NCI-H146 treated with DMSO at 0.1 percent for 48 hours (cell line): ENCODE data around the gene COL5A1.

Source experiments
- DNase-seq: peaks from one replicate; lab custom pipeline; 2025; ENCODE audit not compliant: unreplicated experiment; lab: John Stamatoyannopoulos, UW

Gene COL5A1

DNA sequence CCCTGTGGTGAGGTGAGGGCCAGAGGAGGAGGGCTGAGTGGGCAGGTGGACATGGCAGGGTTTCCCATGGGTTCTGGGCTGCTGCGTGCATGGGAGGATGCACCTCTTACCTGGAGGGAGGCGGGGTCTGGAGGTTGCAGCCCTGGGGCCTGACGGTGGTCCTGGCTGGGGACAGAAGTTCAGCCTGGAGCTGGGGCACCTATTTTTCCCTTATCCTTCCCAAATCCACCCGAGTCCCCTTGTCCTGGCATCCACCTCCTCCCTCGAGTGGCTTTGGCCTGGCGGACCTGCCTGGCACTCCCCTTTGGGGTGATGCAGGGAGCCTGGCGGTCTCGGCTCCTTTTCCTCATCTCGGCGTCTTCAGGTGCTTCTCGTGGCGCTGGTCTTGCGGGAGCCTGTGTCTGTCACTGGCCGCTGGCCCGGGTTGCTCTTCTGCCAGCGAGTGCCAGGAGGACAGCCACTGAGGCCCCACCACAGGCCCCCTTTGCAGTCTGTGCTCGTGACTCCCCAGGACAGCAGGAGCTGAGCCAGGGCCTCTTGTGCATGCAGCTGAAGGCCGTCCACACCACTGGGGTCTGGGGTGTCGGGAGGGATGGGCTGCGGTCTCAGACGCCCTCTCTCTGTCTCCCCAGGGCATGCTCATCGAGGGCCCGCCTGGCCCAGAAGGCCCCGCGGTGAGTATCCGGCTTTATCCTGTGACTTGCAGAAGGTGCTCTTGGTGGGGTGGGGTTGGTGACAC is 96.4 kb downstream of the COL5A1 start:
- no peak for DNase-seq

DNA sequence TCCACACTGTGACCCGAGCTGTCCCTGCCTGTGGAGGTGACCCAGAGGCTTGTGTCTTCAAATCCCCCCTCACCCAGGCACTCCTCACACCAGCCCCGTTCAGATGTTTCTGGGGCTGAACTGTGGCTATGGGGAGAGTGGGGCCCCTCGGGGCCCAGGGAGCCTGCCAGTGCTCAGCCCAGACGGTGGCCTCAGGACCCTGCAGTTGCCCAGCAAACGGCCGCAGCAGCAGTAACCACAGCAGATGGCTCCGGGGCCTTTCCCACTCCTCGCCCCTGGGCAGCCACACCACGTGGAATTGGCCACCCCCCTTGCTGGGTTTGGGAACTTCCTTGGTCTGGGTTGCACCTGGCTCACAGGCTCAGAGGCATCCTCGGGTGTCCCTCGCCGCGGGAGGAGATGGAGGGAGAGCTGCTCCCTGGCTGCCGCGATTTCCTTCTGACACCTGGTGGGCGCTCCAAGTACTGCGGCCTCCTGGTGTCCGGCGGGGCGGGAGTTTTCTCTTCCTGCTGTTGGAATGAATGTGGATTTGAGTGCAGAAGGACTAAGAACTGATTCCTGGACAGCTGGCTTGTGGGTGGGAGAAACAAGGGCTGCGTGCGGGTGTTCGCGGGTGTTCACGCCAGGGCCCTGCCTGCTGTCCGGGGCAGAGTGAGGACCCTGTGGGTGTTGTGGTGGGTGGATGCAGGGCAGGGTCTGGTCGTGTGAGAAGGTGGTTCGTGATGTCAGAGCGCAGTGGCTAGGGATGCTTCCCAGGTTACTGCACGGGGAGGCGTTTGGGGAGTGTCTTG is 97.5 kb downstream of the COL5A1 start:
- DNase-seq, result no peak

DNA sequence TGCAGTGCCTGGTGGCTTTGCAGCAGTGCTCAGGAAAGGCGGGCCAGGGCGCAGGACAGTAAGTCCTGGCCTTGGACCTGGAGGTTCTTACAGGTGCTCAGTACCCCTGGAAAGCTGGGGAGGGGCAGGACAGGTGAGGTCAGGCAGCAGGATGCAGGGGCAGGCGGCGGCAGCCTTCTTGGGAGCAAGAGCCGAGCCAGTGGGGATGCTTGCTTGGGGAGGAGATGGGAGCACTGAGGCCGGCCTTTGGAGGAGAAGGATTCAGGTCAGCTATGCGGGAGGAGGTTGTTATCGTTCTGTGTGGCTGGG is 98.0 kb downstream of the COL5A1 start:
- DNase-seq, result no peak

DNA sequence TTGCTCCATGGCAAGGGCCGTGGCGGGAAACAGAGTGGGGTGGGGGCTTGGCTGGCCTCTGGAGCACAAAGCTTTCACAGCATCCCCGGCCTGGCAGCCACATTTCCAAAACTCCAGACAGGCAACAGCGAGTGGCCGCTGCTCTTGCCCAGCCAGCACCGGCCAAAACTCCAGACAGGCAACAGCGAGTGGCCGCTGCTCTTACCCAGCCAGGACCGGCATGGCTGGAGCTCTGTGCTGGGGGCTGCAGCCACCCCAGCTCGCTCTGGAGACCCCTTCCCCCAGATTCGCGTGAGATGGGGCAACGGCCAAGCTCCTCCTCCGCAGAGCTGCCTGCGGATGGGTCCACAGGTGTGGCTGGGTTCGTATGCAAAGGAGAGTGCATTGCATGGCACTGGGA is 98.5 kb downstream of the COL5A1 start:
- no peak for DNase-seq

DNA sequence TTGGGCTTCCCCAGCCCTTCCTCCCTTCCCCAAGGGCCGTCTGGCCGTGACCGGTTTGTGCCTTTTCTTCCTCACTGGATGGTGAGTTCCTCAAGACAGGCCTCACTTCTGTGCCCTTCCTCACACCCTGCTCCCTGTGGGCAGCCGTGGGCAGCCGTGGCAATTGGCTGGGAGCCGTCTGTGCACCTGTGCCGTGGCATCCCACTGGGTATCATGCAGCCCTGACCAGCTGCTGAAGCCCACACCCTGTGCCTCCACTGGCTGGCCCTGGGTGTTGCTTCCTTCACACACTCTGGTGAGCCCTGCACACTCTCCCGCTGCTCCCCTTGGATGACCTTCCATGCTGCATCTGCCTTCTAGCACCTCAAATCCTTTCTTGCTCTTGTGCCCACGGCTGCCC is 100.2 kb downstream of the COL5A1 start:
- DNase-seq, result no peak

DNA sequence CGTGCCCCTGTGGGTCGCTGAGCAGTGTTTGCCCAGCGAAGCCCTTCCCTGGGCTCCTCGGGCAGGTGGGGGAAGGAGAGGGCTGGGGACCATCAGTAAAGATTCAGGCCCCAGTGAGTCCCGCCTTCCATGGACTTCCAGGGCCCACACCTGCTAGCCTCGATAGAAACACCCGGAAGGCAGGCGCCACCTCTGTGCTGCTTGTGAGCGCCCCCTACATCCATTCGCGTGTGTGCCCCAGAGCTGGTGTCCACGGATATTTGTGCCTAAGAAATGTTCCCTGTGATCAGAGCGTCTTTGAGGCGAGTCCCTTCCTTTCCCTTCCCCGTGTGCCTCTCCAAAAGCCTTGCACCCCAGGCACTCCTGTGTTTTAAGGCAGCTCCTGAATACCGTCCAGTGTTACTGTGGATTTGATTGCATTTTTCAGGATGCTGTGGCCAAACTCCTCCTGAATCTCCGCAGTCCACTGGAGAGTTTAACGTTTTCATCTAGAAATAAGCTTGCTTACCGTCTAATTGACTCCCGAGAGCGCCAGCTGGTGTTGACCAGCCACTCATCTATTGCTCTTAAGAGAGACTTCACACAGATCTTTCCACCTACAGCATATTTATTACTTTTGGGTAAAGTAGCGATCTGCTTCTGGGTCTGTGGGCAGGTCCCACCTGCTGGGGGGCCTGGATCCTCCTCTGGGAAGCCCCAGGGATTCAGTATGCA is 101.4 kb downstream of the COL5A1 start:
- DNase-seq, result no peak

DNA sequence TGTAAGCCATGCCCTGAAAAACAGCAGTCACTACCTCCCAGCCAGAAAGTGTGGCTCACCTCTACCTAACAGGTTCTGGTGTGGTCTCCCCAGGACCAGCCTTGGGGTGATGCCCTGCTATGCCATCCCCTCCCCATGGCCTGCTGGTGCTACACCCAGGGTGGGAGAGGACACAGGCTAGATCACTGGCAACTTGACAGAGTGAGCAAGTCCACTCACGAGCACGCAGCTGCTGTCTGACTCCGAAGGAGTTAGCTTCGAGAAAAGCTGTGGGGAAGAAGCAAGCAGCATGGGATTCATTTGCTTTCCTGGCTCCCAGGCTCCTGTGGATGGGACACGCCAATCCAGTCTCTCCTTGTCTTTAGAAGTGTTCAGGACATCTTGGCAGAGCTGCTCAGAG is 102.2 kb downstream of the COL5A1 start:
- no peak for DNase-seq

DNA sequence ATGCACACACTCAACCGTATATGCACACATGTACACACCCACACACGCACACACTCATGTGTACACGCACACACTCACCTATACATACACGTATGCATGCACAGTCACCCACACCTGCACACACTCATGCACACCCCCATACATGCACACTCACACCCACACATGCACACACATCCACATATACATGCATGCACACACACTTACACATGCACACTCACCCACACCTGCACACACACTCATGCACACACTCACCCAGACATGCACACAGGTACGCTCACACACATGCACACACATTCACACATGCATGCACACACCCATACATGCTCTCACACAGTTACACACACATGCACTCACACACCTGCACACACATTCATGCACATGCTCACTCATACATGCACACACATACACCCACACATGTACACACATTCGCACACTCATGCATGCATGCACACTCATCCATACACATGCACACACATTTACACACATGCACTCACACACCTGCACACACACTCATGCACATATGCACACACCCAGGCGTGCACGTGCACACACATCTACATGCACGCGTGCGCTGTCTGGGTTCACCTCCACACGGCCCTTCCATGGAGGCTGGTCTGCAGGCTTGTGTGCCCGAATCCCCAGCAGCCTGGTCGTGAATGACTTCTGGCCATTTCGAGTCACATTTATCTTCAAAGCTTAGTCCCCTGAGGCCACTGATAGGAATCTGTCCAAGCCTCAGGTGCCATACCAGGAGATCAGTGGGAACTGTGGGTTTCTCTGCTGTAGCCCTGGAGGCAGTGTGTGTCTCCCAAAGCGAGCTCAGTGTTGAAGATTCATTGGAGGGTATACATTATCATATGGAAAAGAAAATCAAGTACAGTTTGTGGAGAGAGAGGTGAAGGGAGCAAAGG is 103.0 kb downstream of the COL5A1 start:
- DNase-seq, result no peak

DNA sequence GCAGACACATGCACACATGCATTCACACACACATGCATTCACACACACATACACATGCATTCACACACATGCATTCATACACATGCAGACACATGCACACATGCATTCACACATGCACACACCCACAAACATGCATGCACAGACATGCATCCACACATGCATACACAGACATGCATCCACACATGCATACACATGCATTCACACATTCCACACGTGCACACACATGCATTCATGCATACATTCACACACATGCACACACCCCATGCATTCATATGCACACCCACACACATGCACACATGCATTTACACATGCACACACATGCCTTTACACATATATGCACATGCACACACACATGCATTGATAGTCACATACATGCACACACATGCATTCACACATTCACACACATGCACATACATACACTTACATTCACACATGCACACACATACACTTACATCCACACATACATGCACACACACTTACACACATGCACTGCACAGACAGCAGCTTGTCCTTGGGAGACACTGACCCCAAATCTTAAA is 106.4 kb downstream of the COL5A1 start:
- no peak for DNase-seq

DNA sequence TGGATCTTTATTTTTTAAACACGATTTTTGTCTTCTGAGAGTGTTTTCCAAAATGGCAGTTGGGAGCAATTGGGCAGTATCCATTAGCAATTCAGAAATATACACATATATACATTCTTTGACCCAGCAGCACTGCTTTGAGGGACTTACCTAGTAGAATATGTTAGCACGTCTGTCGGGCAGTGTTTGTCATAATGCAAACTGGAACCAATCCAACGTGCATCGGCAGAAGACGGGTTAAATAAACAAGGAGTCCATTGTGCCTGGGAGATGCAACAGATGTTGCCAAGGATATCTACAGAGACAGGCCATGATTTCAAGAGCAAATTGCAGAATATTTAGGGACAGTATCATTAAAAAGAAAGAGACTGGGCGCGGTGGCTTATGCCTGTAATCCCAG is 107.0 kb downstream of the COL5A1 start:
- DNase-seq, result no peak

DNA sequence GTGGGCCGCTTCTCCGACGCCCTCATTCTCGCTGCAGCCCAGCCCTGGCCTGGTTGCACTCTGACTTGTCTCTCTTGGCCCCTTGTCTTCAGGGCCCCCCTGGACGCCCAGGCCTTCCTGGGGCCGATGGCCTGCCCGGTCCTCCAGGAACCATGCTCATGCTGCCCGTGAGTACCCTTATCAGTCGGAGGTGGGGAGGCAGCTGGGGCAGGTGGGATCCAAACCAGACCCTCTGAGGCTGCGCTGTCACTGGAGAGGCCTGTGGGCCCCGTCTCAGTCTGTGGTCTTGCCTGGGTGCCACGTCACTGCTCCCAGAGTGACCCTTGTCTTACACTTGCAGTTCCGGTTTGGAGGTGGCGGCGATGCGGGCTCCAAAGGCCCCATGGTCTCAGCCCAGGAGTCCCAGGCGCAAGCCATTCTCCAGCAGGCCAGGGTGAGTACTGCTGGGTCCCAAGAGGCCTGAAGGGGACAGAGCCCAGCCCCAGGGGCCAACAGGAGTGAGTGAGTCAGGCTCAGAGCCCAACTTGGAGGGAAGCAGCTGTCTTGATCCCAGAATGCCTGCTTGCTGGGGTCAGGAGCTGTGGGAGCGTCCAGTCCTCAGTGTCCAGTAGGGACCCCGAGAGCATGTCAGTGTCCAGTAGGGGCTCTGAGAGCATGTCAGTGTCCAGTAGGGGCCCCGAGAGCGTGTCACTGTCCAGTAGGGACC is 109.0 kb downstream of the COL5A1 start:
- no peak for DNase-seq

DNA sequence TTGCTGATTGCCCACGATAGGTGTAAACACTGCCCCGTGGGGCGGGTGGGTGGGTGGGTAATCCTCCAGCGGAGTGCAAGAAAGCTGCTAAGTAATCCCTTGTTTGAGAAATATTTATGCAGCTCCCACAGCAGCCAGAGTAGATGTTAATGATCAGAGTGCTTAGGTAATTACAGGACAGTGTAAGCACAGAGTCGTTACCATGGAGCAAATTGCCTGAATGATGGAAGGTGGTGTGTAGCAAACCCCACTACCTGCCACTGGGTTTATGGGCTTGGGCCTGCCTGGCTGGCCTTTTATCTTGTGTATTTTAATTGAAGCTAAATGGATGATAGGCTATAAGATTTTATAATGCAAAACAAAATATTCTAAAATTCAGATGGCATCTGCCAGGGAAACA is 110.0 kb downstream of the COL5A1 start:
- DNase-seq, result no peak

DNA sequence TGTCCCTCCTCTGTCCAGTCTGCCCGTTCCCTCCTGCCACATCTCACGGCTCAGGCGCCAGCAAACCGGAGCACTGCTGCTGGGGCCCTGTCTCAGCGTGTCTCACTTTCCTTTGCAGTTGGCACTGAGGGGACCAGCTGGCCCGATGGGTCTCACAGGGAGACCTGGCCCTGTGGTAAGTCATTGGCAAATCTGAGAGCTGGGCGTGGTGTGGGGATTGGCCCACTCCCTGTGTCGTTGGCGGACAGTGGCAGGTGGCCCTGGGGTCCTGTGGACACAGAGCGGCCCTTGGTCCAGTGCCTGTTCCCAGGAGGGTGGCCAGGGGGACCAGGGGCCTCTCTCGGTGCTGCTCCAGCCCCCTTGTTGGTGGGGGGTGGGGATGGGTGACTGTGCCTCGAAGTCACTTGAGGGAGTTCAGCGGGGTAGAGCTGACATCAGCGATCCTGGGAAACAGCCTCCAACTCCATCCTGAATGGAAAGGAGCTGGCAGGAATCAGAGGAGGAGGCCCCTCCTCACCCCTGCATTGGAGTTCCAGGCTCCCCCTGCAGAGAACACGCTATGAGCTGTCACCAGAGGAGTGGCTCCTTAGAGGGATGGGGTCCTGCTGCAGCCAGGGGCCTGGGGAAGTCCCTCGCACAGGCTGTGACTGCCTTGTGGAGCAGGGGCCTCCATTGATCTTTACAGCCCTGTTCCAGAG is 111.0 kb downstream of the COL5A1 start:
- no peak for DNase-seq

DNA sequence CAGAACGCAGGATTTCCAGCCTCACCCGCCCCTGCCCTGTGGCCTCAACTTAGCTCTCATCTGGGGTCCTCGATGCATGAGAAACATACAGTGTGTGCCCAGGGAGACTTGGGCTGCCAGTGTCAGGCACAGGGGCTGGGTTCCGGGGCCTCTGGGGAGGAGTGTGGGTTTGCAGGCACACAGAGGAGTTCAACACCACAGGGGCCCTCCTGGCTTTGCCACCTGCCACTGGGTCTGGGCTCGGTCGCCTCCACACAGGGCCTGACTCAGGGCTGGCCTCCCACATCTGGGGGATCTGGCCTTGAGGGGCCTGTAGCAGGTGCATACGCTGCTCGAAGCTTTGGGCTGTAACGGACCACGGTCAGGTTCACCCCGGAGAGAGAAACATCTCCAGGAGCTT is 111.6 kb downstream of the COL5A1 start:
- DNase-seq, result no peak

DNA sequence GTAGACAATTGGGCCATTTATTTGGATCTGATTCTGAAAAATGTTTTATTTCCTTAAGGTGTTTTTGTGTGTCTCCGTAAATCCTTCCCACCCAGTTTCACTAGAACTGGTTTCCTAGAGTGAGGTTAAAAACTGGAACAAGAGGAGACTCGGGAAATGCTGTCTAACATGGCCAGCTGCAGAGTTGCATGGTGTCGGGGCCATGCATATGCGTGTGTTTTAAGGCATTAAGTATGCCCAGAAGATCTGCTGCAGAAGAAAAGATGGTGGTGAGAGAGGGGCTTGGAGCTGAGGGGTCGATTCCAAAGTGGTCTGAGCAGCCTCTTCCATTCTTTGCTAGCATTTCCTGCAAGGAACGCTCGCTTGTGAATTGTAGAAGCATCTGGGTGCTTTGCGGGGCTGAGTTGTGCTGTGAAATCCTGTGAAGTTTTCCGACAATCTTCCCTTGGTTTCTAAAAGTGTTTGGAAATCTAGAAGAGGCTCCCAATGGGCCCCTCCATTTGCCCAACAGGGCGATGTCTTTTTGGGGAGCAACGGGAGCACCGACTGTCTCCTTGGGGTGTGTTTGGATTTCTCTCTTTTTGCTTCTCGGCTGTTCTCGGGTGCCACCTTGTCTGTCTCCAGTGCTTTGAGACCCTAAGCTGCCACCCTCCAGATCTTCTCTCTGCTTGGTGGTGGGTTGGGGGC is 113.8 kb downstream of the COL5A1 start:
- DNase-seq, result no peak

DNA sequence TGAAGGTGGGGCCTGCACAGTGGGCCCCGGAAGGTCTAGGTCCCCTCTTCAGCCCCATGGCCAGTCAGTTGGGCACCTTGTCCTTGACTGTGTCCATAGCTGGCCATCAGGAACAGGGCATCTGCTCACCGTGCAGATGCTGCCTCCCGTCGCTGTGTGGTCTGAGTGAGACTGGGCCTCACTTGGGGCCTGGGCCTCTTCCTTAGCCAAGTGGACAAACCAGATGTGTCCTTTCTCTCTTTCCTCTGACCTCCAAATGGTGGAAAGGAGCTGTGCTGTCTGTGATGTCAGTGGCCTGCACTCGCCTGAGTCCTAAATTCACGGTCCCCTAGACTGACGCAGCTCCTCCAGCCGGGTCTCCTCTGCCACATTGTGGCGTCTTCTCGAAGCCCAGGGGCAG is 114.5 kb downstream of the COL5A1 start:
- DNase-seq, result no peak

DNA sequence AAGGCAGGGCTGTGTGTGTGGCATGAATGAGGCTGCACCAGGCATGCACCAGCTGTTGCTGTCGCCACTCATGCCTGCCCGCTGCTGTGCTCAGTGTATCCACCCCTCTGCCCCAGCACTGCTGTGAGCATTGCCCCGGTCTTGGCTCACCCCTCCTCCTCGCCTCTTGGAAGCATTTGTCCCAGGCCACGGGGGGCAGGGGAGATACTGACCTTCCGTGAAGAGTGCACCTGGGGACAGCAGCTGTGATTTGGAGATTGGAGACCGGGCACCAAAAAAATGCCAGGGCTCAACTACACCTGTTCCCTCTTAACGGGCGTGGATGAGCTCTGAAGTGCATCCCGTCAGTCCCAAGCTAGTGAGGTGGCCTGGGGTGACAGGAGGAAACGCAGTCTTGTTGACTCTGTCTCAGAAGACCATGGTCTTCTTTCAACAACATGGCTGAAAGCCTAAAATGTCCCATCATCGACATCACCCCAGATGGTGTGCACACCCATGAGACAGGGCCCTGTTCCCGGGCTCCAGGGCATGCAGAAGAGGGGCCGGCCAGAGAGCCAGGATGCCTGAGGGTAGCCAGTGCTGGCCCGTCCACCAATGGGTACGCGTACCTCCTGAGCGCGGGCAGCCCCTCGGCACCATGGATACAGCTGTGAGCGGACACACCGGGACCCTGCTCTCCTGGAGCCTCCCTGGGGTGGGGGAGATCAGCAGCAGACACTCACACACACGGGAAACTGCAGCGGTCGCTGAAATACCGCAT is 115.8 kb downstream of the COL5A1 start:
- DNase-seq, result no peak

DNA sequence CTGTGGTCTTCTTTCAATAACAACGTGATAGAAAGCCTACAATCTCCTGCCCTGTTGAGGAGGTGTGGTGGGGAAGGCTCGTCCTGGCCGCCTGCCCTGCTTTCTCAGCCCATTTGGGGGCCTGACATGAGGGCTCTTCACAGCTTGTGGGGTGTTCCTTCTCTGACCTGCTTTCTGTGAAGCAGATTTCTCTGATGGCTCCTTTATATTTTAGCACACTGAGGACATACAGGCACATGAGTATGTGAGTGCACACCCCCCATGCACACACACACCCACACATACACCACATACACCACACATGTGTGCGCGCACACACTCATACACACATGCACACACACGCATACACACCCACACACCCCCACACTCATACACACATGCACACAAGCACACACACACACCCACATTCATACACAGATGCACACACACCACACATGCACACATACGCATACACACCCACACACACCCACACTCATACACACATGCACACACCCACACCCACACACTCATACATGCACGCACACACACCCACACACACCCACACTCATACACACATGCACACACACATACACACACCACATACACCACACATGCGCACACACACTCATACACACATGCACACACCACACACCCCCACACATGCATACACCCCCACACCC is 117.5 kb downstream of the COL5A1 start:
- DNase-seq, result no peak
